Endometrial microvascular endothelial cells (primary cell): ENCODE data around the gene IMMP2L. TPM values are rescaled to one million over a fixed set of nuclear protein-coding genes. Genes with fewer than 3 reads are reported as not detected.

Experiments used
- in situ Hi-C: cut with HindIII; loops from 2 replicates; pipeline ENCODE4 v1.10.0; 2017; ENCODE audit warnings: low sequenced_read_pairs, low pct_unique_long_range_greater_than_20kb; ENCODE audit errors: inconsistent ontology term
- total RNA-seq: library from RNA; depleted of rRNA; stranded (reverse); fragments of >200 nt; gene quantifications from one replicate; pipeline ENCODE4 v1.2.3, GENCODE V29; 2015; ENCODE audit errors: inconsistent ontology term

IMMP2L gene
- total RNA-seq, 1 donor from 2014 or later, result 1.6 TPM

DNA sequence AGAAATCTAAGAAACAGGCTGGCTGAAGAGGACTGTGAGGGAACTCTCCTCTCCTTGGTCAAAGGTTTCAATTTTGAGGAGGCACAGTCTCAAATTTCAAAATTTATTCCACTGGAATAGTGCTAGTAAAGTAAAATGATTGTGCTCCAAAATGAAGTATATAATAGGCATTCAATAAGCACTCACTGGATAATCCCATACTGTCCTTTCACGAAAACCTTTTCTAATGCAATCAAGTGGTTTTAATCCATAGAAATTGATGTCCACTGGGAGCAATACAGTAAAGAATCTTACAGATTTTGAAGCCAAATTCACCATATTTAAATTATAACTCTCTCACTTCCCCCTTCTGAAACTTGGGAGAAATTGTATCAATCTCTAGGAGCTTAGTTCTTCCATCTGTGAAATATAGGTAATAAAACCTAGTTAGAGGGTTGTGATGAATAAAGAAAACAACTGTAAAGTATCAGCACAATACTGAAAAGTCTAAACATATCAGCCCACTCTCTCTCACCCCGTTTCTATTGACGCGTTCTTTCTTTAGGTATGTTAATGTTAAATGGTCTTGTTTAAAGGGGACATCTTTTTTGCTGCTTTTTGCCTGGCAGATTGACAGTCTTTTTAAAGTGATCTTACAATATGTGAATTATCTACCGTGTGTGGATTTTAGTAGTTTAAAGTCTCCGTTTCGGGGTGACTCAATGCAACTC lies 512.2 kb downstream of the IMMP2L start:
- in situ Hi-C loops, result no loop called here

DNA sequence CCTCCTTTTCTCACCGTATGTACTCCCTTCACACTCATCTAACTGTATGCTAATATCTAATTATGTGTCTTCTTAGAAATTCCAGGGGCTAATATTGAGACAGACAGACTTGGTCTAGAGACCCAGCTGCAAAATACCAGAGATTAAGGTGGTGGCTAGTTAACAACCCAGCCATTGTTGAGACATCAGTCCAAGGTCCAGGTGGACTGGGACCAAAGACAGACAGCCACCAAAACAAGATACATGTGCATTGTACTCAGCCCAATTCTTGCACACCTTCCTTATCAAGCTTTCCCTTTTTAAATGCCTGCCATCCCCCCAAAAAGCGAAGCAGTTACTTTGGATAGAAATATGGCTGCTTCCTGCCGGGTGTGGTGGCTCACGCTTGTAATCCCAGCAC lies 514.7 kb downstream of the IMMP2L start:
- in situ Hi-C loops, result no loop called here

DNA sequence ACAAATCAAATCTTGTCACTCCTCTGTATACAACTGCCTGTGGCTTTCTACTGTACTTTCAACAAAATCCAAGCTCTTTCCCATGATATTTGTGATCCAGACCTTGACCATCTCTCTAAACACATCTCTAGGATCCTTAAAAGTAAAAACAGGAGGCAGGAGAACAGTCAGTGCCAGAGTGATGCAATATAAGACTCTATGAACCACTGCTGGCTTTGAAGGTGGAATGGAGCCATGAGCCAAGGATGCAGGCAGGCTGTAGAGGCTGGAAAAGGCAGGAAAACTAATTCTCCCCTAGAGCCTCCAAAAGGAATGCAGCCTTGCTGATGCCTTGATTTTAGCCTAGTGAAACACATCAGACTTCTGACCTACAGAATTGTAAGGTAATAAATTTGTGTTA lies 516.8 kb downstream of the IMMP2L start:
- in situ Hi-C loops, result no loop called here

DNA sequence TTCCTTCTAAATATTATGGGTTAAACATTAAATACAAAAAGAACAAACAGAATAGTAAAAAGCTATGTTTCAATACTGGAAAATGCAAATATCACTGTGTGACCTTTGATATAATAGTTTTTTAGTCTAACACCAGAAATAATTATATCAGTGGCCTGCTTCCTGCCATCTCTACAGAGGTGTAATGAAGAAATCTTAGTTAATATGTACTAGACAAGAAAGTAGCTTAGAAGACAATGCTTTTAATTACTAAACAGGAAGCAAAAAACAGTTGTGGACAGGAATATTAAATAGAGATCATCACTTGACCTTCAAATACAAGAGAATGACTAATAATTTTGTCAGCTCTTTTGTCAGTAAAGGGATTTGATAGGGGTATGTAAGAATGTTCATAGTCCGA lies 518.7 kb downstream of the IMMP2L start:
- in situ Hi-C loops, result no loop called here

DNA sequence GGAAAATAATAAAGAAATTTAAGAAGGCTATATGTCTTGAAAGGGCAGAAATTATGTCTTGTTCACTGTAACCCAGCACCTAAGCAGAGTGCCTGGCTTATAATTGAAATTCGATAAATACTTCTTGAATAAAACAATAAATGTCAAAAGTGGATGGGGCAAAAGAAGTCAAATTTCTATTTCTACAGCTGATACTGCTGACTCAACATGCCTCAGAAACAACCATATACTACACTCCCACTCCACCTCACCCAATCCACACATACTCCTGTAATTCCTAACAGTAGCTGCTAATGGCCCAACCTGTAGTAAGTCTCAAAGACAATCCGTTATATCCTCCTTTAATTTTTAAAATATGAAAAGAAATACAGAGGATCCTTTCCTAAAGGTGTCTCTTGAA lies 519.5 kb downstream of the IMMP2L start:
- in situ Hi-C loops, result no loop called here

DNA sequence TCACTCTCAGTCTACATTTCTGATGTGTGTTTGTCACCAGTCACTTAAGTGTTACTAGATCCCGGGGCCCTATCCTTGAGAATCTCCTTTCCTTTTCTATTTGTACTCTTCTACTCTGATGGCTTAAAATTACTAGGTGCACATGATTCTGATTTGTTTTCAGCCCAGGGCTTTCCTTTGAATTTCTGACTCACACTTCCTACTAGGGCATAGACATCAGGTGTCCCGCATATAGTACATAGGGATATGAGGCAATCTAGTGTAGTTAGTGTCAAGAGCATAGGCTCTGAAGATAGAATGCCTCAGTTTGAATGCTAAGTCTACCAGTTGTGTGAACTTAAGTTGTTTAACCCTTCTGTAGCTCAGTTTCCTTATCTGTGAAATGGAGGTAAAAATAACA lies 520.7 kb downstream of the IMMP2L start:
- in situ Hi-C loops, result no loop called here

DNA sequence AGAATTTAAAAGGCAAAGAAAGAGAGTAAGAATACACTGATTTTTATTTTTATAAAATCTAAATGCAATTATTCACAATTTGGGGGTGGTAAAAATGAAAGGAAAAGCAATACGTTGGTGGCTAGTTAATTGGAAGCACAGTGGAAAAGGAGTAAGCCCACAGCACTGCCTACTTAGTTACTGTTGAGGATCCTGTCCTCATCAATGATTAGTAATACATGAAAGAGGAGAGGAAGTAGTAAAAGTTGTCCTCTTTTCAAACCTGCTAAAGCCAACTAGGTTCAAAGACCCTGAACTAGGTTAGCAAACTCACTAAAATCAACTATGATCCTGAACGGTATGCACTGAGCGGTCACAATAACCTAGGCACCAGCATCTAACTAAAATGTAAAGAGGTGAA lies 524.1 kb downstream of the IMMP2L start:
- in situ Hi-C loops, result no loop called here

DNA sequence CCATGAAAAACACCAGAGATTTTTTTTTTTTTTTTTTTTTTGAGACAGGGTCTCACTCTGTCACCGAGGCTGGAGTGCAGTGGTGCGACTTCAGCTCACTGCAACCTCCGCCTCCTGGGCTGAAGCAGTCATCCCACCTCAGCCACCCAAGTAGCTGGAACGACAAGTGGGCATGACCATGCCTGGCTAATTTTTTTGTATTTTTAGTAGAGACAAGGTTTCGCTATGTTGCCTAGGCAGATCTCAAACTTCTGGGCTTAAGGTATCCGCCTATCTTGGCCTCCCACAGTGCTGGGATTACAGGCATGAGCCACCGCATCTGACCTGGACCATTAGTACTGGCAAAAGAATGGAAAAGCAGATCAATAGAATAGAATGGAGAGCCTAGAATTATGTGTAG lies 530.4 kb downstream of the IMMP2L start:
- in situ Hi-C loops, result no loop called here

DNA sequence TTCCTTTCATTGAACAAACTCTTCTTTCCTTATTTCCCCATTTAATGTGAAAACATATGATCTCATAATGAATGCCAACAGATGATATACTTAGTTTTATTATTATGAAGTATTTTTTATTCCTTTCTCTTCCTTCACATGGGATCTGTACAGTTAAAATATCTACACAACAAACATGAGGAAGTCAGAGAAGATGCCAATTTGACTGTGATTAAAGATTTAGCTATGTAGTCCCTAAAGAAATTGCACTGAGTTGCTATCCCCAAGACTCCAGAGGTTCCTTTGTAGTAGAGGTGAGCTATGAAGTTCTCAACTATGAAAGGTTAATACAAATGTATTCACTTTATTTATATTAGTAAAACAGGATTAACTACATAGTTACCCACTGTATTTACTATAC lies 532.0 kb downstream of the IMMP2L start:
- in situ Hi-C loops, result no loop called here

DNA sequence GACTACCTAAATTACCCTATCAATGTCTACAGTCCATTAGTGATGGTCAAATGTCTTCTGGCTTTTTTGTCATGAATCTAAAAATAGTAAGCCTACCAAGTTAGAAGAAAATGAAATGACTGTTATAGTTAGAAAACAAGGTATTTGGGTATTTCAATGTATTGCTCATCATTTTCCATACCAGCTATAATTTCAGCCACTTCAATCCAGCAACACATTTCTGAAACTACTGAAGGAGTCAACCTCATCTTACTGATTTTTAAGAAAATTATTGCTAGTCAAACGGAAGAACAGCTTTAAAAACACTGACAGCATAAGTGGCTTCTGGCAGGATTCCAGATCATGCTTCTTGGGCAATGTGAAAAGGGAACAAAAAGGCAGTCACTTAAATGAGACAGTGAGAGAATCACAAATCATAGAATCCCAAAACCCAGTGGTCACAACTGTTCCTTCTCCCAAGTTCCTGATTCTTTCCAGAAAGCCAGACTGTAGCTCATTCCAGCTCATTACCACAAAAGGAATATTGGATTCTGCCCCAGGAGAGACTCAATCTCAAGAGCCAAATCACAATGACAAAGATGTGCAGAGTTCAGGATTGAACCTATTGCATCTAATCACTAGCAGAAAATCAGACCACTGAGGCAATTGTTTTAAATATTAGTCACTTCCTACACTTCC lies 532.6 kb downstream of the IMMP2L start:
- in situ Hi-C loops, result no loop called here

DNA sequence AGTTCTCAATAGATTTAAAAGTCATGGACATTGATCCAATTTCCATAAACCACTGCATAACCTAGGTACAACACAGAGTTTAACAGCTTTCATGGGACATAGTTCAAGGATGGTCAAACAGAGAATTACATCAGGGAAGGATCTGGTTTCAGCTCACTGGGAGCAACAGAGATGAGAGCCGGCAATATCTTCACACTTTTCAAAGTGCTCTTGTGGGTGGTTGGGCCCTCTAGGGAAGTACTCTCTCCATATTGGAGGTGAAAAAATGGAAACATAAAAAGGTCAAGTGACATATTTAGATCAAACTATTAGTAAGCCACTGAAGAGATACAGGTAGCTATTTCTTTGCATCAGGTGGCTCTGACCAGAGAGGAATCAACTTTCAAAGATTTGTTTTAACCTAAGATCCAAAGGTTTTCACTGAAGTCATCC lies 533.1 kb downstream of the IMMP2L start:
- in situ Hi-C loops, result no loop called here

DNA sequence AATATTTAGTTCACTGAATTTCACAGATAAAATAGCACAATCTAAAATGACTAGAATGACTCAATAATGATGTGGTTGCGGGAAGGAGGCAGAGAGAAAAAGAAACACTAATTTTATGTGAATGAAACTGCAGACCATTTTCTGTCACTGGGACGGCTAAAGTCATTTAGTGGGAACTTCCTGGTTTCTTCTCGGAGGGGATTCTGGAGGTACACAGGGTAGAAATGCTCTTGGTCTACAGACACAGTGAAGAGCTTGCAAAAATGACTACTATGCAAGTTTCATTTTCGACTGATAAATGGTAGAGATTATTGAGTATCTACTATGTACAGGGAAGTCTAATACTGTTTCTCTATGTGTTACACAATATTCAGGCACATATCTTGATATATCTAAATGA lies 534.9 kb downstream of the IMMP2L start:
- in situ Hi-C loops, result no loop called here

DNA sequence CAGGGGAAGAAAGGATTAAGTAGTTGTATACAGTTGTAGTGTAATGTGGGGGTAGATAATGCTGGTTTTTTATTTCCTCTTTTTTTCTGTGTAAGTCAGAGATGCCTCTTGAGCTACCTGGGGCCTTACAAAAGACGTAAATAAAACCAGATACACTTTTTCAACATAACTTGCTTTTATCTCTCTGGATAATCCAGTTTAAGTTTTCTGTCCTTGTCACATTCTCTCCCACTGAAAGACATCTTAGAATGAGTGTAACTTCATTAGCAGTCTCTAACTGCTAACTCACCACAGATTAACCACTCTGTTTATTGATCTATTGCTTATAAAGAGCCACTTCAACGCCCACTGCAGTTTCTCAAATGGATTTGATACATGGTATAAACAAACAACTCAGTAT lies 535.5 kb downstream of the IMMP2L start:
- in situ Hi-C loops, result no loop called here

DNA sequence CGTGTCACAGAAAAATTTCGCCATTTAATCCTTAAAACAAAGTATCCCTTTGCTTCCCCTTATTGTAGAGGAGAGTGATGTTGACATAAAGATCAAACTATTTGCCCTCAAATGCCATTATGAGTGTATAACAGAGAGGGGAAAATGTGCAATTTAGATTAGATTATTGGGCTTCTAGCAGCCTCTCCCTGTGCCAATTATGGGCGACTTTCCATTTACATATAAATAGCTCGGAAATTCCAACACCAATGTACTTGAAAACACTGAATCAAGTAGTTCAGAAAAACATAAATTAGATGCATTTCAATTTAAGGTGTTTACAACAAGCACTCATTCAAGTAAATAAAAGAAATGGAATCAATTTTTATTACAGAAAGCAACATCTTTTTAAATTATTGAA lies 535.9 kb downstream of the IMMP2L start:
- in situ Hi-C loops, result no loop called here

DNA sequence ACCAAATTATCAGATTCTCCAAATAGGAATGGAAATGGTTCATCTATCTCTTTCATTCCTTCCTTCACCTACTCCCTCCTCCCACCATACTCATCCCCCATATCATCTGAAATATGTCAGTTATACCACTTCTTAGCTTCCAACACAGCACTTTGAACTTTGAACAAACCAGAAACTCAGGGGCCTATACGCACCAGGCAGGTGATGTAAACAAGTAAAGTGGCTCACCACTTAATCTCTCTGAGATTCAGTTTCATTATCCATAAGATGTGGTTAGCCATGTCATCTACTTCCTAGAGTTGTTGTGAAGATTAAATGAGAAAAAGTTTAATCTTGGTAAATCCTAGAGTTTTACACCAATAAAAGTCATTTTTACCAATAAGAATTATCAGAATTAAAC lies 537.3 kb downstream of the IMMP2L start:
- in situ Hi-C loops, result no loop called here

DNA sequence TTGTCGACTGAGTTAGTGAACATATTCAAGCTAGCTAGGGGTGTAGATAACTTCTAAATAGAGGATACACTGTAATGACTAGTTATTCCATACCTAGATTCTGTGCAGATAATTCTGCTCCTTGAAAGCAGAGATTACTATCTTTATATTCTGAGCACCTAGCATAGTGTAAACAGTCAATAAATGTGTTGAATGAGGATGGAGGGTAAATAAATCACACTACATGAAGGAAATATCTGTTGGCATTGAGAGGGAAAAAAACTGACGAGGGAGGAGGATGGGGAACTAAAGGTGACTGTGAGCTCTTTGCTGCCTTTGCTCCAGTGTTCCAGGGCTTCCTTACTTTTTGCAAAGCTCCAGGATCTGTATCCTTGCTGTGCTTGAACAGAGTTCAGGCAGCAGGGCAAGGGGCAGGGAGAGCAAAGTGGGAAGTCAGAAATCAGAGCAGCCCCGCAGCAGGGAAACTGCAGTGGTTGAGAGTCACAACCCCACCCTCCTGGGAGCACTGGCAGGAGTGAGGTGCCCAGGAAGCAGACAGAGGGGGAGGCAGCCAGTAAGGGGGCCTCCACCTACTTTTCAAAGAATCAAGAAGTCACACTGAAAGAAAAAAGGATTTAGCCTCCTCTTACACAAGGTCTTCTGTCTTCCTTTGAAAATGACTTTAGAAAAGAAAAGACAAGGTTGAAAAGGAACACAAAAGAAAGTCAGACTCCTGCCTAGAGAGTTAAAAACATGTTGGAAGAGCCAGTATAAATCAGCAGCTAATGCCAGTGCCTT lies 543.1 kb downstream of the IMMP2L start:
- in situ Hi-C loops, result no loop called here

DNA sequence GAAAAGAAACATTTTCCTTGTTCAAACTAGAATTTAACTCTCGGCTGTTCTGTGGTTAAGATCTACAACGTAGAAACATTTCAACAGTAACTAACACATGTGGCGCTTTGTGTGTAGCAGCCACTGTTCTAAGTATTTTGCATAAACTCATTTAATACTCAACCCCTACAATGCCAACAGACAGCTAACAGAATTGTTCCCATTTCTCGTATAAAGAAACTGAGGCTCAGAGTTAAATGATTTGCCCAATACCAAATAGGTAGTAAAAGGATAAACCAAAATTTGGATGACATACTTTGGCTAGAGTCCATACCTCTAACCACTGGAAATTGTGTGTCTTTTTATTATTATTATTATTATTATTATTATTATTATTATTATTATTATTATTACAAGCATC lies 543.8 kb downstream of the IMMP2L start:
- in situ Hi-C loops, result no loop called here

DNA sequence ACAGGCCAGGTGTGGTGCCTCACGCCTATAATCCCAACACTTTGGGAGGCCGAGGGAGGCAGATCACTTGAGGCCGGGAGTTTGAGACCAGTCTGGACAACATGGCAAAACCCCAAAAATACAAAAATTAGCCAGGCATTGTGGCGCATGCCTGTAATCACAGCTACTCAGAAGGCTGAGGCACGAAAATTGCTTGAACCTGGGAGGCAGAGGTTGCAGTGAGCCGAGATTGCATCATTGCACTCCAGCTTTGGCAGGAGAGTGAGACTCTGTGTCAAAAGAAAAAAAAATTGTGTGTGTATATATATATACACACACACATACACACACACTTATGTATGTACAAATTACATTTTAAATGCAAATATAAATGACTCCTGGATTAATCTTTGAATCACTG lies 548.2 kb downstream of the IMMP2L start:
- in situ Hi-C loops, result no loop called here

DNA sequence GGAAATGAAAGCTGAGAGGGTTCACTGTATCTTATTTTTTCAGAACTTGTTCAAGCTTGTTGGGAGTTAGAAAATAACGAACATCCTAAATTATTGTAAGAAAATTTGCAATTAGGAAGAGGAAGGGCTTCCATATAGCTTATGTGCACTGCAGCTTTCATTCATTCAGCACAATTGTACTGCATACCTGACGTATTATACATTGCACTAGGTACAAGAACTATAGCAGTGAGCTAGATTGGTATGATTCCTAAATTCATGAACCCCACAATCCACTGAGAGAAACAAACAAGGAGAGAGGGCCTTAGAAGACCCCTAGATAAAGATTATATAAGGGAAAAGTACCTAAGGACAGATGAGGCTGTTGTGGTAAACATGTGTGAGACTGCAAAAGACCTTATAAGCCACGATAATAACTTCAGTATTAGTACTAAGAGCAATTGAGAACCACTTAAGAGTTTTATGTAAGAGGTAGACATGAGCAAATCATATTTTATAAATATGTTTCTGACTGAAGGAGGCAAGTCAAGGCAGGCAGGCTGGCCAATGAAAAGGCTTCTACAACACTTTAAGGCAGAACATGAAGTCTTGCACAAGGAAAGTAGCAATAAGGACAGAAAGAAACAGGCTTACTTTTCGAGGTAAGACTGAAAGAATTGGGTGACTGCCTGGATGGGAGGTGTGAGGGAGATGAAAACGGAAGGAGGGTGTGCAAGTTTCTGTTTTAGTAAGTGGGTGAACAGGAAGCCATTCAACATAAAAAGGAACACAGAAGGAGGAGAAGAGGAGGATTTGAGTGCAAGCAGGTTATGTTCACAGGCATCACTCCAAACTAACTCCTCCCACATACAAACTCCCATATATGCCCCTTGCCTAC lies 549.3 kb downstream of the IMMP2L start:
- in situ Hi-C loops, result no loop called here
